H1 (cell line): ENCODE results near the gene CNOT1.

Experiments
- CTCF ChIP-seq, 3 experiments: IDR thresholded peaks; 1 replicate in 2 of 3; 2 replicates in 1 of 3; pipeline versions ENCODE4 v1.5.1 to v1.6.1; 2011; ENCODE audit warnings: low read length in 3 of 3, mild to moderate bottlenecking in 3 of 3, inconsistent platforms in 2 of 3, low read depth in 1 of 3, moderate library complexity in 1 of 3; ENCODE audit not compliant: insufficient read depth in 1 of 3; ENCODE audit errors: control extremely low read depth in 1 of 3
- JUND ChIP-seq: IDR thresholded peaks from 2 replicates; pipeline ENCODE4 v1.6.1; 2011; ENCODE audit warnings: mild to moderate bottlenecking, improper control_type of control experiment, low read length
- POLR2A ChIP-seq, 2 experiments: IDR thresholded peaks; 1 replicate in 1 of 2; 2 replicates in 1 of 2; pipeline ENCODE4 v1.6.1; 2011; ENCODE audit warnings: low read depth in 2 of 2, low read length in 2 of 2, mild to moderate bottlenecking in 2 of 2; ENCODE audit errors: control extremely low read depth in 1 of 2
- POLR2AphosphoS5 ChIP-seq: IDR thresholded peaks from 2 replicates; pipeline ENCODE4 v1.6.1; 2011; ENCODE audit warnings: low read depth, low read length
- TCF12 ChIP-seq: IDR thresholded peaks from 2 replicates; pipeline ENCODE4 v1.6.1; 2011; ENCODE audit warnings: low read depth, mild to moderate bottlenecking, low read length
- YY1 ChIP-seq: IDR thresholded peaks from 2 replicates; pipeline ENCODE4 v1.6.1; 2011; ENCODE audit warnings: low read depth, mild to moderate bottlenecking, low read length
- ZNF274 ChIP-seq: IDR thresholded peaks from 2 replicates; pipeline ENCODE4 v1.7.0; 2012; ENCODE audit warnings: low read length, borderline replicate concordance; ENCODE audit errors: extremely low read depth

- TF ChIP-seq TCF12 (no peak), POLR2A (IDR thresholded peaks at IDR 0.05; ENCODE audit: control extremely low read depth in 1 of 2, low read depth in 2 of 2, low read length in 2 of 2) (no peak), JUND (no peak), POLR2AphosphoS5 (no peak), CTCF (IDR thresholded peaks at IDR 0.05; ENCODE audit: control extremely low read depth in 1 of 3, insufficient read depth in 1 of 3, low read depth in 1 of 3, low read length in 3 of 3) (no peak), ZNF274 (no peak), YY1 (no peak)
These were observed 15.3 kb upstream of the CNOT1 start for GRCh38 chr16:58644765-58645487.
